ENCODE measurements around the gene NHSL1. TPM values are rescaled to one million over a fixed set of nuclear protein-coding genes. Genes with fewer than 3 reads are reported as not detected.

NHSL1 gene
- total RNA-seq, 4 donors from 2014 or later: 44.4 to 70.9 (median 53.2) TPM

DNA sequence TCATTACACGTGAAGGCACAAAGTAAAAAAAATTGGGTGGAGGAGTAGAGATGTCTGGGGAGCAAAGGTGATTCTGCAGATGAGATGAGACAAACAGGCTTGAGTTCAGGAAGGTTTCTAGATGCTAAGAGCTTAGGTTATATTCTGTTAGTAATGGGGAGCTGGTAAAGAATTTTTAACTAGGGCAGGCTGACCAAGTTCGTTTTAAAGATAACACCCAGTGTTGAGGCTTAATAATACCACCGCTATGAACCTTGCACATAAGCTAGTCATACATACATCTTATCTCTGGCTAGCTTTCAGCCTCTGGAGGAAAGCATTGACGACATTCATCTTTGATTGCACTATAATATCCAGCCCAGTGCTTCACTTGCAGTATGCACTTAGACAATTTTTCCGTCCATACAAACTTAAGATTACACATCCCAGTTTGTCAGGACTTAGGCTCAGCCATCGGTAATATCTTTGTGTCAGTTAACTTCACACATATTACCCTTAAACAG is 12.1 kb downstream of the NHSL1 start:
- H3K4me3 ChIP-seq (ENCODE audit: low read depth, poor library complexity, severe bottlenecking): no peak overlapping the region
- TF ChIP-seq, protein P1, sequence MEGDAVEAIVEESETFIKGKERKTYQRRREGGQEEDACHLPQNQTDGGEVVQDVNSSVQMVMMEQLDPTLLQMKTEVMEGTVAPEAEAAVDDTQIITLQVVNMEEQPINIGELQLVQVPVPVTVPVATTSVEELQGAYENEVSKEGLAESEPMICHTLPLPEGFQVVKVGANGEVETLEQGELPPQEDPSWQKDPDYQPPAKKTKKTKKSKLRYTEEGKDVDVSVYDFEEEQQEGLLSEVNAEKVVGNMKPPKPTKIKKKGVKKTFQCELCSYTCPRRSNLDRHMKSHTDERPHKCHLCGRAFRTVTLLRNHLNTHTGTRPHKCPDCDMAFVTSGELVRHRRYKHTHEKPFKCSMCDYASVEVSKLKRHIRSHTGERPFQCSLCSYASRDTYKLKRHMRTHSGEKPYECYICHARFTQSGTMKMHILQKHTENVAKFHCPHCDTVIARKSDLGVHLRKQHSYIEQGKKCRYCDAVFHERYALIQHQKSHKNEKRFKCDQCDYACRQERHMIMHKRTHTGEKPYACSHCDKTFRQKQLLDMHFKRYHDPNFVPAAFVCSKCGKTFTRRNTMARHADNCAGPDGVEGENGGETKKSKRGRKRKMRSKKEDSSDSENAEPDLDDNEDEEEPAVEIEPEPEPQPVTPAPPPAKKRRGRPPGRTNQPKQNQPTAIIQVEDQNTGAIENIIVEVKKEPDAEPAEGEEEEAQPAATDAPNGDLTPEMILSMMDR (IDR thresholded peaks at IDR 0.05): no peak
- no peak for TF ChIP-seq POLR2A (IDR thresholded peaks at IDR 0.05)
- WGBS, 2 donors: 92 to 97% methylated on average over 6 of the region's 6 CpGs
- intact Hi-C loops (cut with DNase I; ENCODE audit: low total_unique reads): no loop called here
- no peak for DNase-seq (ENCODE audit: low spot score in 2 of 2)

DNA sequence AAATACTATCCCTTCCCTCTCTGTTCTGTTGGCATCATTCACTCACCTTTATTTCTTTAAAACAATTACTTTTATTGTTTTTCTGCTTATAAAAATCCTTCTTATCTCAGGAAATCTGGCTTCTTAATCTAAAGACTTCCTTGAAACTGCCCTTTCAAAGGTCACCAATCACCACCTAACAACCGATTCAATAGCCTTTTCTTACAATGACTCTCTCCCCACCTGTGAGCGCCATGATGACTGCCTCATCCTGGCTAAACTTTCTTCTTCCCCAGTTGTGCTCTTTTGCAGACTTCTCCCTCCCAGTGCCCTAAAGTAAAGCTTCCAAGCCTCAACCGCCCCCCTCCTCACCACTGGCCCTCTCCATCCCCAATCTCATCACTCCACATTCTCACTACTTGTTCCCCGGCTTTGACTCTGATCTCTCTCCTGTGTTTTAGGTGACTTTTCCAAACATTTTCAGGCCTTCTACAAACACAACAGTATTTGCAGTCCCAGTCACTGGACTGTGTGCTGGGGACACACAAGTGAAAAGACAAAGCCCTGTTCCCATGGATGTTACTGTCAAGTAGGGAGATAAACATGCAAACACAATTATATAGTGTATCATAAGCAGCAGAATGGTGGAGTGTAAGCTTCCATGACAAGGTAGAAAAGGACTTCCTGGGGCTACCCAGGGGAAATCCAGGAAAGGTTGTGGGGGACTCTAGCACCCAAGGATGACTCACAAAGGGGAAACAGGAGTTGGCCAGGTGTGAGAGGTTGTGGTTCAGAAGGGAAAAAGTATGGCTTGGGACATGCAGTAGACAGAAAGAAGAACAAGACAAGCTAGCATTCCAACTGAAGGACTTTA is 12.8 kb downstream of the NHSL1 start:
- intact Hi-C loops (cut with DNase I; ENCODE audit: low total_unique reads): no loop called here
- no peak for DNase-seq (ENCODE audit: low spot score in 2 of 2)
- 91 to 94% methylated on average over 4 of the region's 4 CpGs for WGBS, 2 donors
- TF ChIP-seq, protein P1 (IDR thresholded peaks at IDR 0.05): no peak
- TF ChIP-seq POLR2A (IDR thresholded peaks at IDR 0.05): no peak
- H3K4me3 ChIP-seq (ENCODE audit: low read depth, poor library complexity, severe bottlenecking): no peak overlapping the region

DNA sequence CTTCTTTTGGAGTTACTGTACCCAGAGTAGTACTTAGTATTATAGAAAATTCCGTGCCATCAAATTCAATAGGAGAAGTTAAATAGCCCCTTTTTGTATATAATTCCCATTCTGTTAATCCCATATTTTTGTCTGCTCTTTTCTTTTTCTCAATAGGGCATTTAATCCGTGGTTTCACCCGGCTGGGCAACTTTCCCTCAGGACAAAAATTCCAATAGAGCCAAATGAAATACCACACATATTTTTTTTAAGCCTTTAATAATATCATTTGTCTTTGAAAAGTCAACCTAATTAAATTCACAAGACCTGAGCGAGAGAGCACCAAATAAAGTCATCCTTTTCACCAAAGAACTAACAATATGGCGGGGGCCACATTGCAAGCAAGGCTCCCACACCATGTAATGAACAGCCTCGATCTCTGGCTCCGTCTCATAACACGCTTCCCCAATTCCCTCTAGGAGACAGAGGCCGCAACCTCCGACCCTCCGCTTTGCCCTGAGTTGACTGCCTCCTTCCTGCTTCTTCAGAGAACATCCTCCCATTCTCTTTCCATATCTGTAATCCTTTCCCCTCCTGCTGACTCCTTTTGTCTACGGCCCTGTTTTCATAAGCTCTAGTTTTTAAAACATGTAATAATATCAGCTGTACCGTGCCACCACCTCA is 13.6 kb downstream of the NHSL1 start:
- no peak overlapping the region for H3K4me3 ChIP-seq (ENCODE audit: low read depth, poor library complexity, severe bottlenecking)
- TF ChIP-seq POLR2A (IDR thresholded peaks at IDR 0.05): no peak
- TF ChIP-seq, protein P1 (IDR thresholded peaks at IDR 0.05): no peak
- no peak for DNase-seq (ENCODE audit: low spot score in 2 of 2)
- 75 to 84% methylated on average over 13 of the region's 13 CpGs for WGBS, 2 donors
- intact Hi-C loops (cut with DNase I; ENCODE audit: low total_unique reads): no loop called here

DNA sequence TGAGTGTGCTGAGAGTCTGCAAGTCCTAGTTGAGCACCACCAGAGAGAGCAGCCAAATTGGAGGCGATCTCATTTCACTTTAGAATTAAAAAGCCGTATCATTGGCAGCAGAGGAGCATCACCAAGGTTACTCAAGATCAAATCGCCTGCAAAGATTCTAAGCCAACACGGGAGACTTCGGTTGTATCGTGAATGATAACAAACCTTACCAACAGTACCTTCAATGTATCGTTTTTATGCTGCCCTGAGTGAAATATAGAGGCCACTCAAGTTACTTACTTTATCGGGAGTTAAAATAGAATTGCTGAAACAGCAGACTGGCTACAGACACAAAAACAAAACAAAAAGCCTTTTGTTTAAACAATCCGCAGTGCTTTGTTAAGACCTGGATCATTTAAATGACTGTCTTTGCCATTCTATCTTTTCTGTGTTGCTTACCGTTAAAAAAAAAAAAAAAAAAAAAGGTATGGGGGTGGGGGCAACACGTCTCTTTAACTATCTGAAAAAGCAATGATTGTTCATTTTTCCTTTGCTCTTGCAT is 14.2 kb downstream of the NHSL1 start:
- DNase-seq (ENCODE audit: low spot score in 2 of 2): no peak
- no peak overlapping the region for H3K4me3 ChIP-seq (ENCODE audit: low read depth, poor library complexity, severe bottlenecking)
- intact Hi-C loops (cut with DNase I; ENCODE audit: low total_unique reads): no loop called here
- no peak for TF ChIP-seq POLR2A (IDR thresholded peaks at IDR 0.05)
- TF ChIP-seq, protein P1 (IDR thresholded peaks at IDR 0.05): no peak
- WGBS, 2 donors: 28 to 45% methylated on average over 11 of the region's 11 CpGs

DNA sequence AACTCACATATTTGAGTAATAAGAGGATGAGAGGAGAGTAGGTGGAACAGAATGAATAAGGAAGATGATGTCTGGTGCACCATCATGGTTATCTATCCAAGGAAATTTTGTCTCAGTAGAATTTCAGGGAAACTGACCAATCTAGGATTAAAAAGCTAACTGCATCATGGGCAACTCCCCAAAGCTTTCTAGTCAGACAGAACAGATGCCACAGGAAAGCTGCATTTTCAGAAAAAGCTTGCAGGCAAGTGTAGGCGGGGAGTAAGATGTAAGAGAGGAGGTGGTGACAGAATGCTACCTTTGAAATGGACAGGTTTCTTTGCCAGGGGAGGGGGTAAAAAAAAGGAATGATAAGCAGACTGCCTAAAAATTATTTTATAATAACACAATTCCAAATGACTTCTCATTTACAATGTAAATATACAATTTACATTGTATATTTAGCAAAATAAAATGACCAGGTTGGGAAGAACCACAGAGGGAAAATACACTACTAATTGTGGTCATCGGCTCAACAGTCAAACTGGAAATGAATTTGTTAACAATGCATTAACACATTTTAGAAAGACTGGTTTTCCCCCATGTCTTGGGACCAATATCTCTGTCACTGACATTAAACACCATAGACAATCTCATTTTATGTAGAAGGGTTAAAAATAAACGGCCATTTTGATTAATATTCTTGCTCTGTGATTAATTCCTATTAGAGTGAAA is 15.1 kb downstream of the NHSL1 start:
- no peak overlapping the region for H3K4me3 ChIP-seq (ENCODE audit: low read depth, poor library complexity, severe bottlenecking)
- intact Hi-C loops (cut with DNase I; ENCODE audit: low total_unique reads): no loop called here
- DNase-seq (ENCODE audit: low spot score in 2 of 2): no peak
- TF ChIP-seq, protein P1 (IDR thresholded peaks at IDR 0.05): no peak
- TF ChIP-seq POLR2A (IDR thresholded peaks at IDR 0.05): no peak
- WGBS, 2 donors: 80 to 86% methylated on average over 3 of the region's 3 CpGs
